ENCODE measurements around the gene GHRL. TPM values are rescaled to one million over a fixed set of nuclear protein-coding genes. Genes with fewer than 3 reads are reported as not detected.

The GHRL gene
- total and polyA plus RNA-seq, 8 donors, result 5.1 to 22.0 (median 6.7) TPM

GRCh38 chr3:10286596-10287295, 6.0 kb downstream of the GHRL start:
- H3K27me3 ChIP-seq, result no peaks in the 10 kb centered on the region
- intact Hi-C loops (cut with DNase I), result no loop called here
- TF ChIP-seq, protein P1, sequence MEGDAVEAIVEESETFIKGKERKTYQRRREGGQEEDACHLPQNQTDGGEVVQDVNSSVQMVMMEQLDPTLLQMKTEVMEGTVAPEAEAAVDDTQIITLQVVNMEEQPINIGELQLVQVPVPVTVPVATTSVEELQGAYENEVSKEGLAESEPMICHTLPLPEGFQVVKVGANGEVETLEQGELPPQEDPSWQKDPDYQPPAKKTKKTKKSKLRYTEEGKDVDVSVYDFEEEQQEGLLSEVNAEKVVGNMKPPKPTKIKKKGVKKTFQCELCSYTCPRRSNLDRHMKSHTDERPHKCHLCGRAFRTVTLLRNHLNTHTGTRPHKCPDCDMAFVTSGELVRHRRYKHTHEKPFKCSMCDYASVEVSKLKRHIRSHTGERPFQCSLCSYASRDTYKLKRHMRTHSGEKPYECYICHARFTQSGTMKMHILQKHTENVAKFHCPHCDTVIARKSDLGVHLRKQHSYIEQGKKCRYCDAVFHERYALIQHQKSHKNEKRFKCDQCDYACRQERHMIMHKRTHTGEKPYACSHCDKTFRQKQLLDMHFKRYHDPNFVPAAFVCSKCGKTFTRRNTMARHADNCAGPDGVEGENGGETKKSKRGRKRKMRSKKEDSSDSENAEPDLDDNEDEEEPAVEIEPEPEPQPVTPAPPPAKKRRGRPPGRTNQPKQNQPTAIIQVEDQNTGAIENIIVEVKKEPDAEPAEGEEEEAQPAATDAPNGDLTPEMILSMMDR (IDR thresholded peaks at IDR 0.05), result no peak
- no peak overlapping the region for H3K27ac ChIP-seq
- H3K36me3 ChIP-seq, result peaks cover 0 to 4% (median 0%) of the 10 kb centered on the region in 3 donors
- peaks cover 0 to 7% (median 5%) of the 10 kb centered on the region in 3 donors for H3K4me1 ChIP-seq
- FAIRE-seq, result no peak
- peak in 2 of 6 donors; percentile 19 to 64 for DNase-seq
- no peak overlapping the region for H3K4me3 ChIP-seq
- no peaks in the 10 kb centered on the region for H3K9me3 ChIP-seq
- WGBS, 2 donors, result 77 to 82% methylated on average over 2 of the region's 2 CpGs
- no peak for ATAC-seq

DNA sequence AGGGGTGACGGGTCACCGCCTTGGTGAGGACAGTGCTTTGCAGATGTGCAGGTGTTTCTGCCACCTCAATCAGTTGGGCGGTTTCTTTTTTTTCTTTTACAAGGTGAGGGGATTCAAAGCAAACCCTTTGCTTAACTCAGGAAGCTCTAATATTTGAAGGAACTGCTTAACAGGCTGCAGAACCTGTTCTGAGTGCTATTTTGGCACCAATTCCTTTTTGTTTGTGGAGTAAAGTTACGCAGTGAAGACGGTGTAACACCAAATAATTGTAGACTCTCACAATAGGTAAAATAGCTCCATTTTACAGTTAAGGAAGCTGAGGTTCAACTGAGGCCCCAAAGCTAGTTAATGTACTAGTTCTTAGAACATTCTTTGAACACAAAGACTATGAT, 6.6 kb downstream of the GHRL start:
- ATAC-seq (no peak), DNase-seq (no peak), FAIRE-seq (no peak)
- intact Hi-C loops (cut with DNase I), result no loop called here
- Histone ChIP-seq H3K27me3 (no peaks in the 10 kb centered on the region), H3K4me3 (no peak overlapping the region), H3K4me1 (peaks cover 0 to 7% (median 5%) of the 10 kb centered on the region in 3 donors), H3K9me3 (no peaks in the 10 kb centered on the region), H3K27ac (no peak overlapping the region), H3K36me3 (peaks cover 0 to 4% (median 0%) of the 10 kb centered on the region in 3 donors)
- TF ChIP-seq, protein P1 (IDR thresholded peaks at IDR 0.05), result no peak
- WGBS, 2 donors, result 54 to 62% methylated on average over 5 of the region's 5 CpGs

GRCh38 chr3:10285272-10286132, 7.2 kb downstream of the GHRL start:
- H3K36me3 ChIP-seq, result peaks cover 0 to 10% (median 0%) of the 10 kb centered on the region in 3 donors
- no peaks in the 10 kb centered on the region for H3K9me3 ChIP-seq
- intact Hi-C loops (cut with DNase I), result no loop called here
- WGBS, 2 donors, result 77 to 78% methylated on average over 12 of the region's 12 CpGs
- H3K4me3 ChIP-seq, result no peak overlapping the region
- no peak for FAIRE-seq
- TF ChIP-seq, protein P1 (IDR thresholded peaks at IDR 0.05), result no peak
- DNase-seq, result peak in 1 of 6 donors; percentile 19
- peaks cover 0 to 7% (median 5%) of the 10 kb centered on the region in 3 donors for H3K4me1 ChIP-seq
- no peak for ATAC-seq
- no peaks in the 10 kb centered on the region for H3K27me3 ChIP-seq
- H3K27ac ChIP-seq, result no peak overlapping the region

DNA sequence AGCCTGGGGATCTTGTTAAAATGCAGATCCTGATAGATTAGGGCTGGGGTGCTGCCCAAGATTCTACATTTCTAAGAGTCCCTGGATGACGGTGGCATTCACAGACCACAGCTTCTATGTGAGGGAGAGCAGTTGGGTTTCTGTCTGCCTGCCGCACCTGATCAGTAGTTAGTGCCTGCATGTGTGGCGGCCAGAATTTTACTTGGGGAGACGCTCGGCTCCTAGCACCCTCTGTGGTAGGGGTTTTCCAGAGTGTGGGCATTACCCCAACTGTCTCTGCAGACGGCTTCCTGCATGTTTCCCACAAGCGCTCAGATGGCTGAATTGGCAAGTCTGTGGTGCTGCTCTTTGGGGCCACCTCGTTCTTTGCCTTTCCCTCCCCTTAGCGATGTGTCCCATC, 8.3 kb downstream of the GHRL start:
- no peak for FAIRE-seq
- WGBS, 2 donors, result 89 to 95% methylated on average over 9 of the region's 9 CpGs
- H3K4me1 ChIP-seq, result peaks cover 0 to 7% (median 5%) of the 10 kb centered on the region in 3 donors
- TF ChIP-seq, protein P1 (IDR thresholded peaks at IDR 0.05), result no peak
- H3K36me3 ChIP-seq, result peaks cover 0 to 19% (median 0%) of the 10 kb centered on the region in 3 donors
- DNase-seq, result peak in 1 of 6 donors; percentile 34
- H3K27me3 ChIP-seq, result no peaks in the 10 kb centered on the region
- no peak overlapping the region for H3K27ac ChIP-seq
- no peak for ATAC-seq
- intact Hi-C loops (cut with DNase I), result no loop called here
- no peaks in the 10 kb centered on the region for H3K9me3 ChIP-seq
- H3K4me3 ChIP-seq, result no peak overlapping the region
